AG08395 (cell line): ENCODE data around the gene MYEOV.

Experiments
- DNase-seq: peaks from one replicate; pipeline ENCODE4 v3.0.0; 2012; ENCODE audit warnings: mixed read lengths, low spot score

Gene MYEOV

GRCh38 chr11:69342588-69343330, 48.8 kb downstream of the MYEOV start:
- no peak for DNase-seq

DNA sequence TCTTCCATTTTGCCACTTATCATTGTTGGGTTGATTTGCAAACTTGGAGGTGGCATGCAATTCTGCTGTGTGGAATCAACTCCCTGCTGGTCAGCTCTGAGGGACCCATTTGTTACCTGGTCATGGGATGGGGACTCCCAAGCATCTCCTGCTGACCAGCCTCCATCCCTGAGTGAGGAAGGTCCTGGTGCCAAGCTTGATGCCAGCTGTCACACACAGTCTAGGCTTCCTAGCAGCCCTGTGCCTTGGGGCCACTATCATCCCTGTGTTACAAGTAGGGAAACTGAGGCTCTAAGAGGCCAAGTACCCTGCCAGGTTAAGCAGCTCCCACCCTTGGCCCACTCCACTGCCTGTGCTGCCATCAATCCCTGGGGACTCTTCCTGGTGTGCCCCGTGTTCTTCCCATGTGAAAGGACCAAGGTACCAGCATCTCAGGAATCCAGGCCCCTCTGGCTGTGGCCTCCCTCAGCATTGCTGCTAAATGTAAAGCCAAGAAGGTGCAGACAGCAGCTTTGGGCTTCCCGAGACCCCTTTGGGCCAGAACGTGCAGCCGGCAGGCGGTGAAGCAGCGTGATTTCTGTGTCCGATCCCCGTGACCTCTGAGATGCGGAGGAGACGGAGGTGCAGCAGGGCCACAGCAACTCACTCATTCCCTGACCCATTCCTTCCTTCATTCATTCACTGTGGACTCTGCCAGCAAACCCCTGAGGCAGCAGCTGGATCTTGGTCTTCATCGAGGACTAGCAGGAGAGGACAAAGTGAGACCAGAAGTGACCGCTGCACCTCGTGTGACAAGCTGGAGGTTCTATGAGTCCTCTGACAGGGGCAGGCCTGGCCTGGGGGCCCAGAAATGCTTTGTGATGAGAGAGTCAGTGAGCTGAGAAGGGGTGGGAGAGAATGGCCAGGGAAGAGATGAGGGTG, 49.7 kb downstream of the MYEOV start:
- DNase-seq, result no peak

DNA sequence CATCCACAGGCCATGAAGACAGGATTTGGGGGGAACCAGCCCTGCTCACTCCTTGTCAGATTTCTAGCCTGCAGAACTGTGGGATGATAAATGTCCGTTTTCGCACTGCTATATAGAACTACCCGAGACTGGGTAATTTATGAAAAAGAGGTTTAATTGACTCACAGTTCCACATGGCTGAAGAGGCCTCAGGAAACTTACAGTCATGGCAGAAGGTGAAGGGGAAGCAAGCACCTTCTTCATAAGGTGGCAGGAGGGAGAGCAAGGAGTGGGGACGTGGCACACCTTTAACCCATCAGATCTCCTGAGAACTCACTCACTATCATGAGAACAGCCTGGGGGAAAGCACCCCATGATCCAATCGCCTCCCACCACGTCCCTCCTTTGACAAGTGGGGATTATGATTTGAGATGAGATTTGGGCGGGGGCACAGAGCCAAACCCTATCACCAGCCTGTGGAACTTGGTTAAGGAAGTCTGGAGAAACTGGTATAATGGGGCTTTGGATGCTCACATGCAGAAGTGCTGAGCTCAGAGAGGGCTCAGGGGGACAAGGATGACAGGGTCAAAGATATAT, 50.7 kb downstream of the MYEOV start:
- no peak for DNase-seq
